Mesendoderm (in vitro differentiated cells): ENCODE results near the gene CENPN.

Source experiments
- DNase-seq: peaks from one replicate; pipeline ENCODE4 v3.0.0; 2013
- H2AK5ac ChIP-seq: 2 replicates; pipeline ENCODE4 v1.6.1; 2013; ENCODE audit warnings: low read length, inconsistent platforms
- H2BK120ac ChIP-seq: 2 replicates; pipeline ENCODE4 v1.6.1; 2013; ENCODE audit warnings: low read depth, mild to moderate bottlenecking, low read length, moderate library complexity, mixed read lengths
- H2BK15ac ChIP-seq: replicated peaks from 2 replicates; pipeline ENCODE4 v1.6.1; 2013; ENCODE audit warnings: low read depth, mild to moderate bottlenecking, moderate library complexity
- H2BK5ac ChIP-seq: 2 replicates; pipeline ENCODE4 v1.6.1; 2013; ENCODE audit warnings: low read length, inconsistent platforms
- H3K18ac ChIP-seq: 2 replicates; pipeline ENCODE4 v1.6.1; 2013; ENCODE audit warnings: mild to moderate bottlenecking, low read length, mixed read lengths
- H3K23ac ChIP-seq: one replicate; pipeline ENCODE4 v1.6.1; 2013; ENCODE audit warnings: low read length
- H3K27ac ChIP-seq: 2 replicates; pipeline ENCODE4 v1.5.1; 2013; ENCODE audit warnings: low read depth, mild to moderate bottlenecking, inconsistent platforms, low read length, moderate library complexity
- H3K27me3 ChIP-seq: 2 replicates; pipeline ENCODE4 v1.6.1; 2013; ENCODE audit warnings: low read length, control low read depth, mild to moderate bottlenecking, inconsistent platforms; ENCODE audit not compliant: insufficient read depth, poor library complexity
- H3K36me3 ChIP-seq: 2 replicates; pipeline ENCODE4 v1.6.1; 2013; ENCODE audit warnings: low read length, inconsistent platforms; ENCODE audit not compliant: control insufficient read depth, insufficient read depth
- H3K4ac ChIP-seq: one replicate; pipeline ENCODE4 v1.6.1; 2013; ENCODE audit warnings: low read depth, mild to moderate bottlenecking, low read length, moderate library complexity
- H3K4me1 ChIP-seq: 2 replicates; pipeline ENCODE4 v1.6.1; 2013; ENCODE audit warnings: low read depth, low read length, inconsistent platforms; ENCODE audit not compliant: control insufficient read depth
- H3K4me2 ChIP-seq: 2 replicates; pipeline ENCODE4 v1.6.1; 2013; ENCODE audit warnings: low read length
- H3K4me3 ChIP-seq: 2 replicates; pipeline ENCODE4 v1.5.1; 2013; ENCODE audit warnings: mild to moderate bottlenecking, low read length
- H3K56ac ChIP-seq: one replicate; pipeline ENCODE4 v1.6.1; 2013; ENCODE audit warnings: low read length
- H3K79me1 ChIP-seq: 2 replicates; pipeline ENCODE4 v1.6.1; 2013; ENCODE audit warnings: low read length, inconsistent platforms
- H3K79me2 ChIP-seq: 2 replicates; pipeline ENCODE4 v1.6.1; 2013; ENCODE audit warnings: mild to moderate bottlenecking, low read length; ENCODE audit not compliant: control insufficient read depth, insufficient read depth
- H3K9ac ChIP-seq: 2 replicates; pipeline ENCODE4 v1.6.1; 2013; ENCODE audit warnings: low read length, inconsistent platforms
- H4K5ac ChIP-seq: one replicate; pipeline ENCODE4 v1.6.1; 2013; ENCODE audit warnings: low read length
- H4K8ac ChIP-seq: one replicate; pipeline ENCODE4 v1.6.1; 2013; ENCODE audit warnings: low read depth, mild to moderate bottlenecking, control low read depth, low read length, moderate library complexity
- WGBS: extraction: QIAGEN DNeasy Blood & Tissue Kit; methylation state at CpG from one replicate; pipeline ENCODE4 v1.1.7; 2013; ENCODE audit warnings: low lambda C conversion rate, missing lambda C conversion rate; ENCODE audit not compliant: insufficient coverage; ENCODE audit errors: extremely low coverage; 5-methylcytosine and 5-hydroxymethylcytosine counted together

The CENPN gene

GRCh38 chr16:81035398-81035974, 28.5 kb downstream of the CENPN start, which contains the start of gene ATMIN:
TSS of gene ATMIN (plus strand) at chr16:81035842. CDS start at chr16:81035871, 29 bp downstream.
- Histone ChIP-seq H3K4ac (peak within 1 kb of the TSS; percentile 58), H3K79me1 (peaks cover 15% of the 10 kb centered on the region), H4K5ac (no peak within 1 kb of the TSS), H3K36me3 (no peaks in the 10 kb centered on the region), H3K56ac (peak within 1 kb of the TSS; percentile 94), H3K27ac (peak within 1 kb of the TSS; percentile 33), H3K4me3 (peak within 1 kb of the TSS; percentile 54), H2BK15ac (no peak within 1 kb of the TSS), H3K18ac (peak within 1 kb of the TSS; percentile 94), H3K23ac (no peak within 1 kb of the TSS), H4K8ac (peak within 1 kb of the TSS; percentile 84), H3K27me3 (no peaks in the 10 kb centered on the region), H3K4me2 (peak within 1 kb of the TSS; percentile 77), H3K79me2 (peaks cover 26% of the 10 kb centered on the region), H3K4me1 (peaks cover 4% of the 10 kb centered on the region), H2BK5ac (no peak within 1 kb of the TSS), H3K9ac (peak within 1 kb of the TSS; percentile 93), H2AK5ac (no peak within 1 kb of the TSS), H2BK120ac (no peak within 1 kb of the TSS)
- no CpG with 5 or more reads among the region's 54 CpGs for WGBS
- DNase-seq = peak; percentile 94

DNA sequence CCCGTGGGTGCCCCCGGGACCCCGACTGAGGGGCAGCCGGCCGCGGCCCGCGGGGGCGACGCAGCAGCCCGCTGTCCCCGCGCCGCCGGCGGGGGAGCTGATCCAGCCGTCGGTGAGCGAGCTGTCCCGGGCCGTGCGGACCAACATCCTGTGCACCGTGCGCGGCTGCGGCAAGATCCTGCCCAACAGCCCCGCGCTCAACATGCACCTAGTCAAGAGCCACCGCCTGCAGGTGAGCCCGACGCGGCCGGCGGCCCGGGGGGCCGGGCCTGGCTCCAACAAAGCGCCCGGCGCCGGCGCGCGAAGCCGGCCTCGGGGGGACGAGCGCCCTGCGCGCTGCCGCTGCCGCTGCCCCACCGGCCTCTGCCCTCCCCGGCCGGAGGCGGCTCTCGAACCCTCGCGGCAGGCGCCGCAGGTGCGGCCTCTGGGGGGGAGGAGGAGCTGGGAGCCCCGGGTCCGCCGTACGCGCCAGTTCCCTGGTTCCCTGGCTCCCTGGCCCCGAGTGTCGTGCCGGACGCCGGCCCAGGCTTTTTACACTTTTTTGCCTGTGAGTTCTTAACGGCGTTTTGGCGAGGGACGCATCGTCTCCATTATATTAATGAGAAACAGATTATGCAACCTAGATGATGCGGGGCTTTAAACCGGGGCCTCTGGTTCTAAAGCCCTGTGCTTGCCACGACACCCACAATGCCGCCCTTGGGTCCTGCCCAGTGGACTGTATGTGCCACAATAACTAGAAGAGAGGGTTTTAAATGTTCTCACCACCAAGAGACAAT, 29.1 kb downstream of the CENPN start:
- no peaks in the 10 kb centered on the region for H3K36me3 ChIP-seq
- DNase-seq = peak; percentile 53

DNA sequence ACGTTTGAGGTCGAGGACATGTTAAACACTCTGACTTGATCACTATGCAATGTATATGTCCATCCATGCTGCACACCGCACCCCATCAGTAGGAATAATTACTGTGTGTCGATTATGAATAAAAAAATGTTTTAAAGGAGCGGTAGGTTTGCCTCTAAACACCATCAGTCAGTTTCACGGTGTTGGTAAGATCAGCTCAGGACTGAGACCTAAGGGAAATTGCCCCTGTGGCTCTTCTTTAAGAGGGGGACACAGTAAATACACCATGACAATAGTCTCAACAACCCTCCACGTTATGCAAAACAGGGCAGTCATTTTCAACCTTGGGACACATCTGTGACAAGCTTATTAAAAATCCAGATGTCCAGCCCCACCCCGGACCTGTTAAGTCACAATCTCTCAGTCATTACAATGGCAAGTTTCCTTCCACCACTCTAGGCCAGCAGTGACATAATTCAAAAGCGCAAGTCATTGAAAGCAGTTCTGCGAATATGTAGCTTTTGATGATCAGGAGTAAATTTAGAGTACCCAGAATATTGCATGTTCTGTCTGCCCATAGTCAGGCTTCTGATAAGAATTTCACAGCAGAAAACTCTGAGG, 29.8 kb downstream of the CENPN start:
- peak overlapping the region; percentile 94 for H3K18ac ChIP-seq
- no peak overlapping the region for H2BK5ac ChIP-seq
- H3K9ac ChIP-seq = peak overlapping the region; percentile 93
- no peak overlapping the region for H3K27ac ChIP-seq
- peaks cover 3% of the 10 kb centered on the region for H3K36me3 ChIP-seq
- peaks cover 4% of the 10 kb centered on the region for H3K4me1 ChIP-seq
- peak overlapping the region; percentile 54 for H3K4me3 ChIP-seq
- H3K56ac ChIP-seq = peak overlapping the region; percentile 94
- peaks cover 18% of the 10 kb centered on the region for H3K79me1 ChIP-seq
- DNase-seq = no peak
- peak overlapping the region; percentile 77 for H3K4me2 ChIP-seq
- no peak overlapping the region for H2BK120ac ChIP-seq
- no peak overlapping the region for H3K4ac ChIP-seq
- no peak overlapping the region for H4K8ac ChIP-seq
- H3K79me2 ChIP-seq = peaks cover 26% of the 10 kb centered on the region
- no peak overlapping the region for H2AK5ac ChIP-seq
- H2BK15ac ChIP-seq = no peak overlapping the region
- no peak overlapping the region for H4K5ac ChIP-seq
- no peaks in the 10 kb centered on the region for H3K27me3 ChIP-seq
- no peak overlapping the region for H3K23ac ChIP-seq
- WGBS = no CpG with 5 or more reads among the region's 10 CpGs

More for the DNA sequence above, 29.1 kb downstream of the CENPN start:
- Histone ChIP-seq H3K27me3 (no peaks in the 10 kb centered on the region), H4K5ac (no peak overlapping the region), H3K4ac (peak overlapping the region; percentile 58), H2BK15ac (no peak overlapping the region), H2BK120ac (no peak overlapping the region), H2BK5ac (no peak overlapping the region), H3K23ac (no peak overlapping the region), H3K9ac (peak overlapping the region; percentile 93), H3K79me2 (peaks cover 26% of the 10 kb centered on the region), H3K79me1 (peaks cover 18% of the 10 kb centered on the region), H3K4me2 (peak overlapping the region; percentile 77), H3K27ac (peak overlapping the region; percentile 33), H4K8ac (peak overlapping the region; percentile 84), H3K4me3 (peak overlapping the region; percentile 54), H3K4me1 (peaks cover 4% of the 10 kb centered on the region), H2AK5ac (no peak overlapping the region), H3K18ac (peak overlapping the region; percentile 94), H3K56ac (peak overlapping the region; percentile 94)
- no CpG with 5 or more reads among the region's 80 CpGs for WGBS

DNA sequence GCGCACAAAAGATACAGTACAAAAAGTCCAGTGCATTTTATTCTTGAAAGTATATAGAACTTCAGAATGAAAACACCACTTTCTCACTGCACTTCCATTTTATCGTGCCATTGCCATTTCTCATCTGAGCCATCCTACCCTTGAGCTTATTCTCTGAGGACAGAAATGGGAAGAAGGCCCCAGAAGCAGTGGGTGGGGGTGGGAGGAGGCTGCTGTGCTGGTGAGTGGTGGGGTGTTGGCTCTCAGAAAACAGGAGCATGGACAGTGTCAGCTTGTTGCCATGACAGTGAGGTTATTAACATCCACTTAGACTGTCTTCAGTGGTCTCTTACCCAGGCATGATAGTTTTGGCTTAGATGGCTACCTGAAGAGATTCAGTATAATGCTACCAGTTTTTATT, 33.1 kb downstream of the CENPN start:
- no peak overlapping the region for H3K4me3 ChIP-seq
- no CpG with 5 or more reads among the region's 2 CpGs for WGBS
- H3K4me1 ChIP-seq = peaks cover 4% of the 10 kb centered on the region
- DNase-seq = no peak
- peaks cover 26% of the 10 kb centered on the region for H3K79me2 ChIP-seq
- H3K79me1 ChIP-seq = peaks cover 18% of the 10 kb centered on the region
- H2BK120ac ChIP-seq = no peak overlapping the region
- H4K8ac ChIP-seq = no peak overlapping the region
- H4K5ac ChIP-seq = no peak overlapping the region
- H3K4me2 ChIP-seq = no peak overlapping the region
- H2AK5ac ChIP-seq = no peak overlapping the region
- H3K36me3 ChIP-seq = peaks cover 7% of the 10 kb centered on the region
- no peak overlapping the region for H3K18ac ChIP-seq
- H3K27me3 ChIP-seq = no peaks in the 10 kb centered on the region
- H3K4ac ChIP-seq = no peak overlapping the region
- no peak overlapping the region for H3K27ac ChIP-seq
- H3K9ac ChIP-seq = no peak overlapping the region
- H3K56ac ChIP-seq = no peak overlapping the region
- H3K23ac ChIP-seq = no peak overlapping the region
- H2BK5ac ChIP-seq = no peak overlapping the region
- H2BK15ac ChIP-seq = no peak overlapping the region

GRCh38 chr16:81040842-81041241, 33.8 kb downstream of the CENPN start:
- Histone ChIP-seq H3K23ac (no peak overlapping the region), H4K5ac (no peak overlapping the region), H3K18ac (no peak overlapping the region), H2BK120ac (no peak overlapping the region), H3K27me3 (no peaks in the 10 kb centered on the region), H3K4me3 (no peak overlapping the region), H3K36me3 (peaks cover 7% of the 10 kb centered on the region), H3K56ac (no peak overlapping the region), H2AK5ac (no peak overlapping the region), H3K79me2 (peaks cover 26% of the 10 kb centered on the region), H3K4me2 (no peak overlapping the region), H3K4me1 (peaks cover 4% of the 10 kb centered on the region), H2BK5ac (no peak overlapping the region), H2BK15ac (no peak overlapping the region), H3K9ac (no peak overlapping the region), H3K79me1 (peaks cover 18% of the 10 kb centered on the region), H4K8ac (no peak overlapping the region), H3K27ac (no peak overlapping the region), H3K4ac (no peak overlapping the region)
- DNase-seq = peak; percentile 32
- WGBS = no CpG with 5 or more reads among the region's 5 CpGs
